HG02678 (cell line): ENCODE measurements around the gene GATB.
A peak's percentile ranks its signal among the peaks of the same experiment; 100 is the strongest.

Source experiments
- ATAC-seq: cut with Tn5 transposase; IDR thresholded peaks from one replicate; pipeline ENCODE4 v1.9.1; 2021; ENCODE audit warnings: mild to moderate bottlenecking, moderate library complexity; ENCODE audit not compliant: unreplicated experiment

Gene GATB, protein sequence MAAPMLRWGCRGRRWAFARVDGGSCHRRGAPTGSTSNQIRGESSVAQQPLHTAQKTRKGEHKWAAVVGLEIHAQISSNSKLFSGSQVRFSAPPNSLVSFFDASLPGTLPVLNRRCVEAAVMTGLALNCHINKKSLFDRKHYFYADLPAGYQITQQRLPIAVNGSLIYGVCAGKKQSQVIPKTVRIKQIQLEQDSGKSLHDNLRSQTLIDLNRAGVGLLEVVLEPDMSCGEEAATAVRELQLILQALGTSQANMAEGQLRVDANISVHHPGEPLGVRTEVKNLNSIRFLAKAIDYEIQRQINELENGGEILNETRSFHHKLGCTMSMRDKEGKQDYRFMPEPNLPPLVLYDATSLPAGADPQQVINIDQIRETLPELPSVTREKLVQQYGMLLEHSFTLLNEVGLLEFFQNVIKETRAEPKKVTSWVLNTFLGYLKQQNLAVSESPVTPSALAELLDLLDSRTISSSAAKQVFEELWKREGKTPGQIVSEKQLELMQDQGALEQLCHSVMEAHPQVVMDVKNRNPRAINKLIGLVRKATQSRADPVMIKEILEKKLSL

DNA sequence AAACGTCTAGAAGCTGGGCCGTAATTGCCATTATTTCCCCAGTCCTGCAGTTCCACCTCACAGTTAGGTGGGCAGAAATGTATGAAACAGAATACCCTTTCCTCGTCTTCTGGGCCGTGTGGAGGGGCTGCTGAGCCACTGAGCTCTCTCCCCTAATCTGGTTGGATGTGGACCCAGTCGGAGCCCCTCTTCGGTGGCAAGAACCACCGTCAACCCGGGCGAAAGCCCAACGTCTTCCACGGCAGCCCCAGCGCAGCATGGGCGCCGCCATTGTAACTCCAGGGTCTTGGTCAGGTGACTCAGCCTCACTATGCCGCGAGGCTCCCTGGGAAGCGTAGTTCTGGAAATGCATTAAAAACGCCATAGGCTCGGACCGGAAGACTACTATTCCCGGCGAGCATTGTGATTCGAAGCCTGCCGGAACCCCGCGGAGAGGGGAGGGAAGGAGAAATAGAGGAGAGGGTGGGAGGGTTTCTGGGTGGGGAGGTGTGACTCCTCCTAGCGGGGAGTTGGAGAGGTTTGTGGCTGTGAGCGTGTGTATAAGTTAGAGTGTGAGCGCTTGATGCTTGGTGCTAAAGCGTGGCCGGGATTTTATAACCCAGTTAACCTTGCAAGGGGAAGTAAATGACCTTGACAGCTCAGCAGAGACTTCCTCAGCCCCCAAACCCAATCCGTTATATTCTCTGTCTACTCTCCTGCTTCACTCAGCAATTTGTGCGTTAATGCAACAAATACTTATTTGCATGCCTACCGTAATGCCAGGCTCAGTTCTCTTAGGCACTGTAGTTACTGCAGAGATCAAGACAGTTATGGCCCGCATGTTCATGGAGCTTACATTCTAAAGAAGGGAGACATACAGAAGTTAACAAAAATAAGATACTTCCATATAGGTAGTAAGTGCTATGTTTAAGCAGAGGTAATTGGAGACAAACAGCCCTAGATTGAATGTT lies at the start of gene GATB:
TSS of gene GATB (minus strand) at position 296 of the 950 bp plus-strand sequence. CDS start at position 271, 25 bp downstream.
- ATAC-seq, result peak; percentile 100

DNA sequence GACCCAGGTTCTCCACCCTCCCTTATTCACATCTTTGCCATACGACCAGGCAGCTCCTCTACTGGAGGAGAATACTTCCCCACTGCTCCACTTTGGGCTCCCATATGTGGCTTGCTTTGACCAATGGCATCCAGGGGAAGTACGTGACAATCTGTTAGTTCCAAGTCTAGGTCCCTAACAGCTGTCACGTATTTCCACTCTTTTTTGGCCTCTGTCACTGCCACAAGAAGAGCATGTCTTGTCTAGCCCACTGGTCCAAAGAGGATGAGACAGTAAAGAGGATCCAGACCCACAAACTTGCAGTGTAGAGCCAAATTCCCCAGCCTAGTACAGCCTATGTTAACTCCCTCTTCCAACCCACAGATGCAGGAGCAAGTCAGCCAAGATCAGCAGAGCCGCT lies 49.7 kb upstream of the GATB start:
- no peak for ATAC-seq

DNA sequence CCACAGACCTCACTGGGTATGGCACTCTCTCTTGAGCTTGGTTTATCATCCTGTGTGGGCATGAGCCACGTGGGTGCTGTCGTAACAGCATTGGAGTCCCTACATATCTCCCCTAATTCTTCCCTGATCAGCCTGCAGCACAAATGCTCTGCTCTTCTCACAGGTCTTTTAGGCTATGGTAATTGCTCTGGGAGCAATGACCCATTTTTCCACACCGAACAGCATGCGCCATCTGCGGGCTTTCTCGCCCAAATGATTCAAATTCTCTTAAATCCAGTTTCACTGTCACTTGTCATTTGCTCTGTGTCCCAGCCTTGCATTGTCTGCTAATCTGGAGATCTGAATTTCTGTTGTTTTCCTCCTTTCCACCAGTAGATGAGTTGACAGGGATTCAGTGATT lies 48.9 kb upstream of the GATB start:
- no peak for ATAC-seq

DNA sequence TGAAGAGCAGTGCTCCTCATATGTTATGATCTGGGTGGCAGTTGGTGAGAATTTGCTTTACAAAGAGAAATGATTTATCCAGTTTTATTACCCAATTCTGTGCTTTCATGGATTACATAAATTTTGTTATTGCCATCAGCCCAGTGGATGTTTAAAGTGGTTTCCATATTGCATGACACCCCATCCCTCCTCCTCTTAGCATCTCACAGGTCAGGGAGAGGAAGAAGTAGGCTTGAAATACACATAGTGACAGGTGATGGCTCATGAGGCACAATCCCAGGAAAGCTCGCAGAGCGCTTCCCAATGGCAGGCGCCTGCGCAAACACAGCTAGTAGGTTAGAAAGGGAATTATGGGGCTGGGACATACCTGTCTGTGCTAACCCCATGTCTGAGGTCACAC lies 47.7 kb upstream of the GATB start:
- ATAC-seq, result no peak

DNA sequence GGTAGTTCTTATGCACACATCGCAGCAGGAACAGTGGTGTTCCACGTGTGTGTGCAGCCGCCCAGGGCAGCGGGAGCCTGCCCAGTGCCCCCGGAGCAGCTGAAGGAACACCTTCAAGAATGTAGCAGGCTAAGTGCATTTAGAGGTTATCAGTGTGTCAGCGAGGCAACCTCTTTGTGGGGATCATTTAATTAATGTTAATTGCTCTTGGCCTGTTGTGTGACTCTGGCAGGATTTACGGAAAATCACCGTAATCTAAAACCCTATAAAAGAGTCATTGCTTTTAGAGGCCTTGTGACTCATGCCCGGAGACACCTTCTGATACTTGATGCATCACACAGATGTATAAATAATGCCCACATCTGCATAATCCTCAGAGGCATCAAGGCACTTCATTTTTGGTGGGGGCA lies 47.3 kb upstream of the GATB start:
- no peak for ATAC-seq

DNA sequence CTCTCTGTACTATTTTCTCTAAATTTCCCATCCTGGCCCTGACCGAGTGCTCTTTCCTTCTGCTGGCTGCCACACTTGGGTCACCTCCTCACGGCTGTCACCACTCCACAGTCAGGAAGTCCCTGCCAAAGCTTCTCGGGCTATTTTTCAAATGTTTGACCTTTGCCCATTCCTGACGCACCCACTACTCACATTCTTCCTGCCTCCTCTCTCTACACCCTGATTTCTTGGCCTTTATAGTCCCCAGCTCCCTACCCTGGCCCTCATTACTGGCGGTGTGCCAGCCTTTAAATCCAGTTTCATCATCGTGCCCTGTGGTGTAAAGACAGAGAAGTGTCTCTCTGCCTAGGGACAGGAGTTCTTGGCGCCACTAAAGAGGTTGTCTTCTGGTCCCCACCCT lies 46.4 kb upstream of the GATB start:
- ATAC-seq, result no peak

DNA sequence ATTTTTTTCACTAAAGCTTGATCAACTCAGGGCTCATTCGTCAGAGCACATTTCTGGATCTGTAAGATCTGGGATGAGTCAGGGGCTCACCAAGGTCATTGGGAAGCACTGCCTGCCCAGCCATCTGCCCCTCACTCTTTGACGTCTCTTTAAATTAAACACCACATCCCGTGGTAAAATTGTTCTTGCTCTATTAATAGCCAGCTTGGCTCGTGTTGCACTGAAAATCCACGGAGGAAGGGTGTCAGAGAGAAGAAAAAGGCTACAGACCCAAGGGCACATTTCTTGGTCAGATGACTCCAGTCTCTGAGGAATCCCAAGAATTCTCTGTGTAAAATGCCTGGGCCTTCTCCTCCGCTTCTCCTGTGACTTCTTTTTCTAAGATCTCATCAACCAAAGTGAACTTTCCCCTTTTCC lies 45.7 kb upstream of the GATB start:
- ATAC-seq, result no peak

DNA sequence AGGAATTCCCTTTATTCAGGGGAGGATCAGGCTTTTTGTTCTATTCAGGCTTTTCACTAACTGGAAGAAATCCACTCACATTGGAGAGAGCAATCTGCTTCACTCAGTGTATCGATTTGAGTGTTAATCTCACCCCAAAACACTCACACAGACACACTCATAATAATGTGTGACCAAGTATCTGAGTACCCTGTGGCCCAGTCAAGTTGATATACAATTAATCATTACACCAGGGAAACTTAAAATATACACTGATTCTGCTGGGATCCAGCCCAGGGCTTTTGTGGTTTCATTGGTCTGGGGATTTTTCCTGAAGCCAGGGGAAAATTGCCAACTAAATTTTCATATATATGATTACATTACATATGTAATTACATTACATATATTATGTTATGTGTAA lies 44.0 kb upstream of the GATB start:
- ATAC-seq, result no peak

DNA sequence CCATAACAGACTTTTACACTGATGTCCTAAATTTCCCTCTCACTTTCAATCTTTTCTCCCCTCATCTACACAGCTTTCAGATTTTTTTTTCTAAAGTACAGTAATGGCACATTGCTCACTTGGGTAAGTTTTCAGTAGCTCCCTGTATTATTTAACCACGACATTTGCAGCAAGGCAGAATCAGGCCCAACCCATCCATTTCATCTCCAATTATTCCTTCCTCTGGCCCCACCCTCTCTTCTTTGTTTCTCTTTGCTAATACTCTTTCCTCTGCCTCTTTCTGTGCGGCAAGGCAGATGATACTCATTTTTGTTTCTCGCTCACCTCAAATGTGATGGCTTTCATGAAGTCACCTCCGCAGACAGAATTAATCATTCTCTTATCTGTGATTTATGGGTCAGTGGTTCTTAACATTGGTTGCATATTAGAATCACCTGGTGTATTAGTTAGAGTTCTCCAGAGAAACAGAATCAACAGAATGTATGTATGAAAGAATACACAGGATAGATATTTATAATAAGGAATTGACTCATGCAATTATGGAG lies 43.4 kb upstream of the GATB start:
- no peak for ATAC-seq

DNA sequence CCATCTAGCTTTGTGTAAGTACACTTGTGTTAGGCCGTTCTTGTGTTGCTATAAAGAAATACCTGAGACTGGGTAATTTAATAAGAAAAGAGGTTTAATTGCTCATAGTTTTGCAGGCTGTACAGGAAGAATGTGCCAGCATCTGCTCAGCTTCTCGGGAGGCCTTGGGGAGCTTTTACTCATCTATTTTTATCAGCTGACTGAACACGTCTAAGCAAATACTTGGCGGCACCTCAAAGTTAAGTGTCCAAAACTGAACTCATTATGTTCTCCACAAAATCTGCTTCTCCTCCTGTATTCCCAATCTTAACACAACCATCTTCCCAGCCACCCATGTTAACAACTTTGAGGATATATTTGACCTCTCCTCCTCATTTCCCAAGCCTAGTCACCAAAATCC lies 42.4 kb upstream of the GATB start:
- ATAC-seq, result no peak

DNA sequence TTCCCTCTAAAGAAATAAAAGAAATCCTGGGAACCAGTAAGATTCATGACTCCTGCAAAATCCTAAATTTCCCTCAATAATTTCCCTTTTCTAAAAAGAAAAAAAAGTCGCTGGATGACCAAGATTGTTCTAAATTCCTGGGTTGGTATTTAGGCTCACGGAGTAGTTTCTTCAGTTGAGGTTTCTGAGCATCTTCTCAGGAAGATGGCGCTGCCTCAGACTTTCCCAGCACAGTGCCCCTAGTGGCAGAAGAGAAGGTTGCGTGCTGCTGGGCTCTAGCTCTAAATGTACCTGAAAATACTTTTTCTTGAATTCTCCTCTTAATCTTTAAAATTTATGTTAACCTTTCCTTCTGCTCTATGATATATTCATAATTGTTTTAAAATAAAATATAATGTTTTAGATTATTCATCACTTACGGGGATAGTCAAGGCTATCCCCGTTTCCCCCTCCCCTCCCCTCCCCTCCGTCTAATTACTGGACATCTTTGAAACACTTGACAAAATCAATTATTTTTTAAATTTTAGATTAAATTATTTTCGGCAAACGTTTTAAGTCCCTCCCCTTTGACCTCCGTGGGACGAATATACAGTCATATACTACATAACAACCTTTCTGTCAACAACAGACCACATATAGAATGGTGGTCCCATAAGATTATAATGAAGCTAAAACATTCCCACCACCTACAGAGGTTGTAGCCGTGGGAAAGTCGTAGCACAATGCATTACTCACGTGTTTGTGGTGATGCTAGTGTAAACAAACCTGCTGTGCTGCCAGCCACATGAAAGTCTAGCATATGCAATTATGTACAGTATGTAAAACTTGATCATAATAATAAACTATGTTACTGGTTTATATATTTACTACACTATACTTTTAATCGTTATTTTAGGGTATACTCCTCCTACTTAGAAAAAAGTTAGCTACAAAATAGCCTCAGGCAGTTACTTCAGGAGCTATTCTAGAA lies 41.0 kb upstream of the GATB start:
- peak; percentile 41 for ATAC-seq

DNA sequence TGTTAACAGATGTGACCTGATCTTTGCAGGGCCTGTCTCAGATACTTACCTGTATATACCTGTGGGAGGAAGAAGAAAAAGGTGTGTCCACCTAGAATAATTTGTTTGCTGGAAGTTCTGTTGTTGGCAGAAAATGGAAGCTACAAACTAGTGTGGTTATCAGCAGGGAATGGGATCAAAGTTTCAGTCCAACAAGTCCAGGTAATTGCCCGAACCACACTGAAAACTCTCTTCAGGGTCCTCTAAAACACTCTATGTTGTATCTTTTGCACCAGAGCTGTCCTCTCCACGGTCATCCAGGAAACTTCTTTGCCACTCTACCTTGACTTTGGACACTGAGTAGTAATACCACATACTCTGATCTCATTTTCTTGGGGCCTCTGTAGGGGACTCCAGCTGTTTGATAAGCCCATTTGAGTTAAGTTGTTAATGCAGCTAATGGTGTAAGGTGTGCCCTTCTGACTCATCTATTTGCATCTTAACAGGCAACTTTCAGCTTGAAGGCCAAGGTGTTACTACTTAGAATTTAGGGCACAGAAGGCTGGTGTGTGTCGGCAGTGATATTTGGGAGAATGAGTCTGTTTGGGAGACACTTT lies 38.7 kb upstream of the GATB start:
- no peak for ATAC-seq

DNA sequence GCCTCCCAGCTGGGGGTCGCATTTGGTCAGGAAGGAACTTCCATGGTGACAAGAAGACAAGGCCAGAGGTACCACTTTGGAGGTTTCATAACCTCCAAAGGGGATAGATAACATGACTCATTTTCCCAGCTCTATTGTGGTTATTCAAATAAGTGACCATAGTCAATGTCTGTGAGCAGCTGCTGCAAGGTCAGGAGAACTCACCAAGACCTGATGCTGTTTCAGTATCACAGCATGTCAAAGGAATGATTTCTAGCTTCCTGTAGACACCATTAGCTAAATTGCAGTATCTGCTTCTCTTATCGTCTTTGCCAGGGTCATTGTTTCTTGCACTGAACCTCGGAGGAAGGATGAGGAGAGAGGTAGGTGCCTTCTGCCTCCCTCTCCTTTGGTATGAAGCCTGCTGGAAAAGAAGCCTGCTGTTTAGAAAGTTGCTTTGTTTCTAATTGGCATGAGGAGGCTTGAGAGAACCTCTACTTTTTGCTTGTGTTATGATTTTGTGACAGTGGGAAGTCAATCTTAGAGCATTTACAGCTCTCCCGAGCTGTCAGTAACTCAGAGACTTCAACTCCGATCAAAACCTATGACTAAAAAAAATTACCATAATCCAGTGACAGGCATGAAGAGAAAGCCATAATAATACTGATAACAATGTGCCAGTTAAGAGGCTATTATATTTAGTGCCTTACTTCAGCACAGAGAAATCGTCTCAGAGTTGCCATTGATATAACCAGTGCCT lies 38.0 kb upstream of the GATB start:
- peak; percentile 85 for ATAC-seq

DNA sequence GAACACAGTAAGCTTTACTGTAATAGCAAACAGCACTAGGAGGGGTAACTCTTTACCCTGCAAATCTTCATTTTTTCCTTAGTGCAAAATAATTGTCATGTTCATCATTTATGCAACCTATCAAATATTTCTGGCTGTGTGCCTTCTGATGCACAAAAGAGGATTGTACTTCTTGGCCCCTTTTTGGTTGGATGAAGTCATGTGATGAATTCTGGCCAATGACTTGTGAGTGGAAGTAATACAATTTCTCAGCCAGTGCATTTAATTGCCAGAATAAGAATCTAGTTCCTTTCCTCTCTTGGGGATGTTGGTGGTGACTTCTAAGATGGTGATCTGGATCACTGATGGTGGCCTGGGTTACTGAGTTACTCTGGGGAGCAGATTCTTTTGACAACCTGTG lies 37.0 kb upstream of the GATB start:
- ATAC-seq, result no peak

DNA sequence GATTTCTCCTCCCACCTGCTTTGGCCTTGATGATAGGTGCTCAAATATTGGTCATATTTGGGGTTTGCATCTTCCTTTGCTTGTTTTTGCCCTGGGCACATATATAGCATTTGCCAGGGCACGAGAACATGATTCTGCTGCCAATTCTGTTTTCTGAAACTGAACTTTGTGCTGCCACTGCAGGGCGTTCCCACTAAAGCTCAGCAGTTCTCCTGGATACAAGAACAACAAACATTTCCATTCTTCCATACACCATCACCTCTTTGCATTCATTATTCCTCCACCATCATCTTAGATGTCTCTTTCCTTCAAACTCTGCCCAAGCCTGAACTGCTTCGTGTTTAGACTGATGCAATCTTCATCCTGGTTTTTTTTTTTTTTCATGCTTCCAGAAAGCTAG lies 36.3 kb upstream of the GATB start:
- no peak for ATAC-seq

DNA sequence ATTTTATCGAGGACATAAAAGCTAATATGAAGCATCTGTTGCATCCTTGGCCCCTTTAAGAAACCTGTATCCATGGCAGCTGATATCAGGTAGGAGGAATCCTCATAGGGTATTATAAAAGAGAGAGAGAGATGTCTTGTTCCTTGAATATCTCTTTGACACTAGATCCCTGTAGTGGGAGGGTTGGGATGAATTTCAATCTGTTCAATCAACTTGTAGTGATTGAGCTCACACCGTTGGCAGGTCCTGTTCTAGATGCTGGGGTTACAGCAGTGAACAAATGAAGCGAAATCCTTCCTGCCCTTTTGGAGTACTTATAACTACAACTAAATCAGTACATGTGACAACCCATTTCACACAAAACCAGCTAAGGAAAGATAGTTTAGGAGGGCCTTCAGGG lies 35.3 kb upstream of the GATB start:
- no peak for ATAC-seq

DNA sequence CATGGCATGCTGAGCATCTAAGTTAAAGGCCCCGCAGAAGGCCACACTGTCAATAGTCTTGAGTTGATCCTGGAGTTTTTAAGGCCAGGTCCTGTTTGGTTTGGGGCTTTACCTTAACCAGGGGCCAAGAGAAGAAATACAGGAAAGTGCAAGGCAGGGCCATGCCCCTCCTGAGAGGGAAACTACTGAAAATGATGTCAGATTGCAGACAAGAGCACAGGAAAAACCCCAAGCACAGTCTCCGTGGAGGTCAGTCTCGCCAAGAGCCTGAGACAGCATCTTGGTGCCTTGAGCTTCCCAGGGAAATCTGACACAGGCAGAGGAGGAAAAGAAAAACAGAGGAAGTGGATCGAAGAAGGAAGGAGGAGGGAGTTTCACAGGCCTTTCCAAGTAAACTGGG lies 32.2 kb upstream of the GATB start:
- ATAC-seq, result no peak

DNA sequence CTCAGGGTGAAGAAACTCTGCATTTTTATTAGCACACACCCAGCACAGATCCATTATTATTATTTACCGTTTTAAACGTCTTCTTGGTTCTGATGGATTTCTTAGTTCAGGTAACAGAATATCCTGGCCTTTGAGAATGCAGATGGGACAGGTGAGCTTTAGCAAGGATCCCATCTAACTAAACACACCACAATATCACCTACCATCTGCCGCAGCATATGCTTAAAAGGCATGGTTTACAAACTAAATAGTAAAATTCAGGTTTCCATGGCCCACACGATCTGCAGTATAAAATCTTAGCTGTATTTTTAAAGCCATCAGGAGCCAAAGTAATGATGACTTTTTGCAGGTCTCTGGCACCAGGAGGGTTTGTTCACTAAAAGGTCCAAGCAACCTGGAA lies 31.7 kb upstream of the GATB start:
- no peak for ATAC-seq

DNA sequence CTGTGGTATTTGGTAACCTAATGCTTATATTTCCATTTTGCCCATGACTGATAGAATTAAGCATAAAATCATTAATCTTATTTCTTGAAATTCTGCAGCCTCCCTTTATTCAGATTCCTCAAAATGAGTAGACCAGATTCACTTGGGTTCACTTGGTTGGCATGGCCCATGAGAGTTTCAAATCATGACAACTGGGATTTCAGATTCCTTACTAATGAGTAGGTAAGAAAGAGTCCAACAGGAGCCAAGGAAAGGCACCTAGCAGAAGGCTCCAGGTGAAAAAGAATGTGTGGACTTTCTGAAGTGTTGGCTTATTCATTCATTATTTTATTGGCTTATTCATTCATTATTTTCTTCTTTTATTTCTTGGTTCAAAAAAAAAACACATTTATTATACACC lies 27.2 kb upstream of the GATB start:
- no peak for ATAC-seq
